ENCODE data around the gene KRT28.
A peak's percentile ranks its signal among the peaks of the same experiment; 100 is the strongest.

The KRT28 gene

GRCh38 chr17:40830085-40830776, 30.5 kb upstream of the KRT28 start:
- DNase-seq (ENCODE audit: low spot score) (no peak), ATAC-seq (ENCODE audit: low read depth) (no peak)
- no peaks in the 10 kb centered on the region for H3K27me3 ChIP-seq (ENCODE audit: insufficient read depth, poor library complexity, severe bottlenecking)
- TF ChIP-seq CTCF (IDR thresholded peaks at IDR 0.05; ENCODE audit: poor library complexity, severe bottlenecking), result no peak
- H3K27ac ChIP-seq (ENCODE audit: poor library complexity, severe bottlenecking), result no peak overlapping the region
- no peaks in the 10 kb centered on the region for H3K4me1 ChIP-seq (ENCODE audit: insufficient read depth, poor library complexity, severe bottlenecking)
- peaks cover 21% of the 10 kb centered on the region for H3K36me3 ChIP-seq (ENCODE audit: low read depth)
- H3K9me3 ChIP-seq (ENCODE audit: severe bottlenecking), result no peaks in the 10 kb centered on the region
- no peak overlapping the region for H3K4me3 ChIP-seq (ENCODE audit: severe bottlenecking)

DNA sequence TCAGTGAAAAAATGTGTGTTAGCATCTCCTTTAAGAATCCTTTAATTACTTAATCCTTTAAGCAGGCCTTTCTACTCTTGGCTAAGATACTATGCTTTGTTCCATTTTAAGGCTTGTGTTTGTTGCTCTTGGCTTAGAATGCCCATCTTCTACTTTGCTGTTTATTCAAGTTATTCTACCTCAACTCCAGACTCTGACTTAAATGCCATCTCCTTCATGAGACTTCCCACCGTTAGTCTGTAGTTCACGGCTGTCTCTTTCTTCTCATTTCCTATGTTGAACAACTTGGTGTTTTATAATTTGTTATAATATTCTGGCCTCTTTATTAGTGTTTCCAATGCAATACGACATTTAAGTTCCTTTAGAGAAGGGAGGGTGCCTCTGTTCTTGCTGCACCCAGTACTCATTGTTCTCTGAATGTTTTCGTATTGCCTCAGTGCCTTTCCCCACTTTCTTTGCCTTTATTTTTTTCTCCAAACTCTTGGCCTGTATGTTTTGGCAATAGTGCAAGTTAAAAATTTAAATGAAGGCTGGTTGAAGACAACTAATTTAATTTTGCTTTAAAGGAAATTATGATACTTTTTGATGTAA, 28.8 kb upstream of the KRT28 start:
- H3K27me3 ChIP-seq (ENCODE audit: insufficient read depth, poor library complexity, severe bottlenecking), result no peaks in the 10 kb centered on the region
- H3K4me3 ChIP-seq (ENCODE audit: severe bottlenecking), result no peak overlapping the region
- peak overlapping the region; percentile 44 for H3K27ac ChIP-seq (ENCODE audit: poor library complexity, severe bottlenecking)
- peaks cover 8% of the 10 kb centered on the region; the same call in 1 of the 2 replicates for H3K36me3 ChIP-seq (ENCODE audit: low read depth)
- no peaks in the 10 kb centered on the region for H3K9me3 ChIP-seq (ENCODE audit: severe bottlenecking)
- H3K4me1 ChIP-seq (ENCODE audit: insufficient read depth, poor library complexity, severe bottlenecking), result no peaks in the 10 kb centered on the region
- no peak for DNase-seq (ENCODE audit: low spot score)
- no peak for TF ChIP-seq CTCF (IDR thresholded peaks at IDR 0.05; ENCODE audit: poor library complexity, severe bottlenecking)
- ATAC-seq (ENCODE audit: low read depth), result no peak

- TF ChIP-seq CTCF (IDR thresholded peaks at IDR 0.05; ENCODE audit: poor library complexity, severe bottlenecking), result no peak
- Histone ChIP-seq H3K4me1 (ENCODE audit: insufficient read depth, poor library complexity, severe bottlenecking) (no peaks in the 10 kb centered on the region), H3K4me3 (ENCODE audit: severe bottlenecking) (no peak overlapping the region), H3K27ac (ENCODE audit: poor library complexity, severe bottlenecking) (peak overlapping the region; percentile 44), H3K36me3 (ENCODE audit: low read depth) (peaks cover 8% of the 10 kb centered on the region; the same call in 1 of the 2 replicates), H3K9me3 (ENCODE audit: severe bottlenecking) (no peaks in the 10 kb centered on the region), H3K27me3 (ENCODE audit: insufficient read depth, poor library complexity, severe bottlenecking) (no peaks in the 10 kb centered on the region)
- peak; percentile 82 for ATAC-seq (ENCODE audit: low read depth)
- DNase-seq (ENCODE audit: low spot score), result no peak
Observed at GRCh38 chr17:40827746-40828453, 28.1 kb upstream of the KRT28 start.

DNA sequence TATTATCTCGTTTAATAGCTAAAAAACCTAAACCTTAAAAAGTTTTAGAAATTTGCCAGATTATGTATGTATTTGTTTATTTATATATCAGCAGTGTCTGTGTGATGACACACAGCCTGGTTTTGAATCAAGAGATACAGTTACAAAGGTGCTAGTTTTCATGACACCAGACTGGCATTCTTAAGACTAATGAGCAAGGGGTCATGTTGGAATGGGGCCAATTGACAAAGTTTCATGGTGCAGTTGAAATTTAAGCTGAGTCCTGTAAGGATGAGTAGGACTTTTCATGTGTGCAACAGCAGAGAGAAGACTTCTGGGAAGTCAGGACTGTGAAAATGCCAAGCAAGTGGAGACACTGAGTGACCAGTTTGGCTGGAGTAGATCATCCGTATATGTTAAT, 25.8 kb upstream of the KRT28 start:
- no peak for DNase-seq (ENCODE audit: low spot score)
- no peaks in the 10 kb centered on the region for H3K27me3 ChIP-seq (ENCODE audit: insufficient read depth, poor library complexity, severe bottlenecking)
- H3K36me3 ChIP-seq (ENCODE audit: low read depth), result peaks cover 8% of the 10 kb centered on the region; the same call in 1 of the 2 replicates
- H3K4me1 ChIP-seq (ENCODE audit: insufficient read depth, poor library complexity, severe bottlenecking), result no peaks in the 10 kb centered on the region
- no peak for ATAC-seq (ENCODE audit: low read depth)
- TF ChIP-seq CTCF (IDR thresholded peaks at IDR 0.05; ENCODE audit: poor library complexity, severe bottlenecking), result no peak
- H3K27ac ChIP-seq (ENCODE audit: poor library complexity, severe bottlenecking), result no peak overlapping the region
- no peak overlapping the region for H3K4me3 ChIP-seq (ENCODE audit: severe bottlenecking)
- no peaks in the 10 kb centered on the region for H3K9me3 ChIP-seq (ENCODE audit: severe bottlenecking)
